Right lobe of liver (tissue), 6 donors: ENCODE data around the gene TMEM217. TPM values are rescaled to one million over a fixed set of nuclear protein-coding genes. Genes with fewer than 3 reads are reported as not detected.

ENCODE experiments used
- ATAC-seq, 4 donors: fragments of 200-7000 bp; cut with Tn5 transposase; one replicate each; pipeline ENCODE4 v1.9.1; 2020; ENCODE audit warnings: mild to moderate bottlenecking in 4 of 4, moderate library complexity in 4 of 4
- DNase-seq, 3 donors: peaks; one replicate each; pipeline ENCODE4 v3.0.0-alpha.2; 2020
- H3K27ac ChIP-seq, 3 donors: fragments of 200-600 bp; one replicate each; pipeline ENCODE4 v1.8.0; 2022
- H3K27me3 ChIP-seq, 2 donors: fragments of 200-600 bp; one replicate each; pipeline ENCODE4 v1.8.0; 2022
- H3K36me3 ChIP-seq, 4 donors: fragments of 200-600 bp; sonication (generic) in 1 of 4; one replicate each; pipeline versions ENCODE4 v1.5.1 to v1.8.0; 2017 to 2022; ENCODE audit warnings: control low read depth in 1 of 4
- H3K4me1 ChIP-seq, 4 donors: fragments of 200-600 bp; sonication (generic) in 1 of 4; one replicate each; pipeline versions ENCODE4 v1.5.1 to v1.8.0; 2017 to 2022; ENCODE audit warnings: control low read depth in 1 of 4
- H3K4me3 ChIP-seq, 3 donors: fragments of 200-600 bp; one replicate each; pipeline ENCODE4 v1.8.0; 2022
- H3K9me3 ChIP-seq, 4 donors: fragments of 200-600 bp; sonication (generic) in 1 of 4; one replicate each; pipeline versions ENCODE4 v1.5.1 to v1.8.0; 2017 to 2022; ENCODE audit warnings: control low read depth in 1 of 4
- CTCF ChIP-seq, 4 donors: fragments of 200-600 bp in 3 of 4; fragments of 450-650 bp in 1 of 4; IDR thresholded peaks; one replicate each; pipeline versions ENCODE4 v1.5.1 to v1.8.0; 2016 to 2022; ENCODE audit warnings: antibody characterized with exemption in 4 of 4, mild to moderate bottlenecking in 2 of 4
- POLR2A ChIP-seq: fragments of 450-650 bp; IDR thresholded peaks from one replicate; pipeline ENCODE4 v1.6.1; 2017; ENCODE audit warnings: antibody characterized with exemption, mild to moderate bottlenecking
- WGBS: methylation state at CpG from one replicate; pipeline ENCODE4 v1.1.6; 2018; ENCODE audit warnings: low coverage, low lambda C conversion rate; ENCODE audit not compliant: insufficient coverage; ENCODE audit errors: missing lambda C conversion rate; 5-methylcytosine and 5-hydroxymethylcytosine counted together
- intact Hi-C, 2 donors: fragments of 100-400 bp; cut with DNase I; formaldehyde crosslinking; loops; one replicate each; pipeline versions ENCODE4 v1.11.2 to v1.14.1; 2022
- total RNA-seq, 6 experiments: library from RNA; depleted of rRNA in 2 of 6; stranded (reverse); fragments of >200 nt in 2 of 6; fragmentation: NEBNext Ultra II Directional in 3 of 6; extraction: Animal tissue kit (Norgen Biotek cat#: 25700) in 3 of 6; gene quantifications; one replicate each; pipeline versions ENCODE4 v1.1.0 to v1.2.4, GENCODE V29; 2016 to 2023
- donor health status: DM: no; HTN: yes; CAD: no.
- donor health status: DM: no; HTN: no; CAD: no.
- donor health status: DM: no; HTN: no; CAD: no.
- donor health status: DM: no; HTN: yes; CAD: no.
- donor health status: DM: no; HTN: yes; CAD: no.

TMEM217 gene
- total RNA-seq, 6 experiments from 2014 or later = 0.15 to 5.2 (median 0.92) TPM; not detected in 1

DNA sequence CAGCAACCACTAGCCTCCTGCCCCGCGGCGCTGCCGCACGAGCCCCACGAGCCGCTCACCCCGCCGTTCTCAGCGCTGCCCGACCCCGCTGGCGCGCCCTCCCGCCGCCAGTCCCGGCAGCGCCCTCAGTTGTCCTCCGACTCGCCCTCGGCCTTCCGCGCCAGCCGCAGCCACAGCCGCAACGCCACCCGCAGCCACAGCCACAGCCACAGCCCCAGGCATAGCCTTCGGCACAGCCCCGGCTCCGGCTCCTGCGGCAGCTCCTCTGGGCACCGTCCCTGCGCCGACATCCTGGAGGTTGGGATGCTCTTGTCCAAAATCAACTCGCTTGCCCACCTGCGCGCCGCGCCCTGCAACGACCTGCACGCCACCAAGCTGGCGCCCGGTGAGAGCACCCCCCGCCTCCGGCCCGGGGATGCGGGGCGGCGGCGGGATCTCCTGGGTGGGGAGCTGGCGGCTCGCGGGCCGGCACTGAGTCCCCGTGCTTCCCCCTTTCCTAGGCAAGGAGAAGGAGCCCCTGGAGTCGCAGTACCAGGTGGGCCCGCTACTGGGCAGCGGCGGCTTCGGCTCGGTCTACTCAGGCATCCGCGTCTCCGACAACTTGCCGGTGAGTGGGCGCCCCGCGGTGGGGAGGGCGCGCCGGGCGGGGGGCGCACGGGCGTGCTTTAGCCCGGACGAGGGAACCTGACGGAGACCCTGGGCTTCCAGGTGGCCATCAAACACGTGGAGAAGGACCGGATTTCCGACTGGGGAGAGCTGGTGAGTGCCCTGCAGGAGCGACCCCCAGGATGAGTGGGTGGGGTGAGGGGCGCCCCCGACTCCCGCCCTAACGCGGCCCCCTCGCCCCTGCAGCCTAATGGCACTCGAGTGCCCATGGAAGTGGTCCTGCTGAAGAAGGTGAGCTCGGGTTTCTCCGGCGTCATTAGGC is 87.4 kb downstream of the TMEM217 start:
- Histone ChIP-seq H3K36me3 (peaks cover 11 to 31% (median 22%) of the 10 kb centered on the region in 4 donors), H3K4me3 (peak overlapping the region; percentile 79 to 92 (median 89)), H3K27me3 (no peaks in the 10 kb centered on the region), H3K9me3 (no peaks in the 10 kb centered on the region), H3K4me1 (peaks cover 0 to 26% (median 10%) of the 10 kb centered on the region in 4 donors), H3K27ac (peak overlapping the region; percentile 77 to 96 (median 83))
- intact Hi-C loops = loop anchor here (5.0 kb wide), 2 partner anchors 113 to 118 kb away; no protein-coding TSS in a partner anchor
- no CpG with 5 or more reads among the region's 92 CpGs for WGBS
- peak in 1 of 4 donors; percentile 8 for ATAC-seq
- TF ChIP-seq CTCF (IDR thresholded peaks at IDR 0.05) = peak in 1 of 4 donors; percentile 5
- peak; percentile 39 for TF ChIP-seq POLR2A
- DNase-seq = peak in 2 of 3 donors; percentile 42 to 71

DNA sequence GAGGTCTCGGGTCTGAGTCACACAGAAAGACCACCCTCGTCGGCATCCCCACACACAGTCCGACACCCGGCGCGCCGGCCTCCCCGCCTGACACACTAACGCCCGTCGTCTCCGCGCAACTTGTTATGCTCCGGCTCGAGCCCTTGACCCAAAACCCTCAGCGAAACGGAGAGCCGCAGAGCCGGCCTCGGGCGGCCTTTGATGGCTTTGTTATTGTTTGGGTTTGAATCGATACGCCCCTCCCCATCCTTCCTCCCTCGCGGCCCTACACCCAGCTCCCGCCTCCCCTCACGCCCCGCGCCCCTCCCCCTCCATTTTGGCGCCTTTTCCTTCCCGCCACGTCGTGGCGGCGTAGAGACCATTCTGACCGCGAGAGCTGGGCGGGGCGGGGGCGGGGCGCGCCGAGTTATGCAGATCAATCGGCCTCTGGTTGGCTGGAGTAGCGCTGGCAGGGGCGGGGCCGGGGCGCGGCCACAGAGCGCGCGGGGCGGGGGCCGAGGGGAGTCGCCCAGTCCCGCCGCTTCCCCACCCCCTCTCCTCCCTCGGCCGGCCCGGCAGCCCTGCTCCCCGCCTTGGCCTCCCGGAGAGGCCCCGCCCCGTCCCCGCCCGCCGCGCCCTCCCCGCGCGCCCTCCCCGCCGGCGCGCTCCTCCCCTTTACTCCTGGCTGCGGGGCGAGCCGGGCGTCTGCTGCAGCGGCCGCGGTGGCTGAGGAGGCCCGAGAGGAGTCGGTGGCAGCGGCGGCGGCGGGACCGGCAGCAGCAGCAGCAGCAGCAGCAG is 88.3 kb downstream of the TMEM217 start, which contains the start of gene PIM1:
Gene PIM1 (plus strand): TSS at position 657 of the 777 bp plus-strand sequence. CDS start 424 bp downstream, outside the sequence.
- Histone ChIP-seq H3K9me3 (no peaks in the 10 kb centered on the region), H3K27me3 (no peaks in the 10 kb centered on the region), H3K4me1 (peaks cover 0 to 26% (median 10%) of the 10 kb centered on the region in 4 donors), H3K4me3 (peak within 1 kb of the TSS; percentile 79 to 92 (median 89)), H3K36me3 (peaks cover 8 to 24% (median 17%) of the 10 kb centered on the region in 4 donors), H3K27ac (peak within 1 kb of the TSS; percentile 84 to 96 (median 90))
- TF ChIP-seq POLR2A = peak; percentile 97
- TF ChIP-seq CTCF (IDR thresholded peaks at IDR 0.05) = peak in 1 of 4 donors; percentile 7
- 0% methylated on average over 44 of the region's 90 CpGs for WGBS
- intact Hi-C loops = loop anchor here (5.0 kb wide), 2 partner anchors 112 to 117 kb away; no protein-coding TSS in a partner anchor
- DNase-seq = peak; percentile 100
- ATAC-seq = peak; percentile 75 to 94 (median 84)

GRCh38 chr6:37168811-37169495 is 89.0 kb downstream of the TMEM217 start:
- Histone ChIP-seq H3K4me3 (peak overlapping the region; percentile 46 to 57 (median 56)), H3K9me3 (no peaks in the 10 kb centered on the region), H3K4me1 (peaks cover 0 to 26% (median 10%) of the 10 kb centered on the region in 4 donors), H3K27me3 (no peaks in the 10 kb centered on the region), H3K27ac (peak overlapping the region; percentile 84 to 90 (median 86)), H3K36me3 (peaks cover 8 to 16% (median 13%) of the 10 kb centered on the region in 4 donors)
- no peak for TF ChIP-seq CTCF (IDR thresholded peaks at IDR 0.05)
- no peak for TF ChIP-seq POLR2A
- WGBS = 3% methylated on average over 19 of the region's 29 CpGs
- no peak for DNase-seq
- intact Hi-C loops = no loop called here
- ATAC-seq = peak; percentile 1 to 24 (median 8)
